Right atrium auricular region (tissue), 2 donors: ENCODE measurements around the gene HS3ST5. TPM values are rescaled to one million over a fixed set of nuclear protein-coding genes. Genes with fewer than 3 reads are reported as not detected.
"Not testable (repeated sequence)": the region's sequence is repeated elsewhere in the genome, so short reads cannot be mapped to it uniquely, and the experiment has no call there.

Experiments used
- DNase-seq: peaks from one replicate; pipeline ENCODE4 v3.0.0-alpha.2; 2019; ENCODE audit warnings: low spot score
- H3K27ac ChIP-seq, 2 donors: fragments of 200-600 bp; sonication (generic); 1 replicate in 1 of 2; 2 replicates in 1 of 2; pipeline ENCODE4 v1.5.1; 2016 to 2019
- H3K27me3 ChIP-seq, 2 donors: fragments of 200-600 bp; sonication (generic); one replicate each; pipeline versions ENCODE4 v1.5.1 to v1.6.0; 2017 to 2019
- H3K36me3 ChIP-seq: fragments of 200-600 bp; sonication (generic); one replicate; pipeline ENCODE4 v1.5.1; 2016
- H3K4me1 ChIP-seq, 2 donors: fragments of 200-600 bp; sonication (generic); one replicate each; pipeline versions ENCODE4 v1.5.1 to v1.6.0; 2017 to 2019
- H3K4me3 ChIP-seq, 2 donors: fragments of 200-600 bp; sonication (generic); 1 replicate in 1 of 2; 2 replicates in 1 of 2; pipeline ENCODE4 v1.5.1; 2017 to 2019; ENCODE audit warnings: mild to moderate bottlenecking in 1 of 2, moderate library complexity in 1 of 2
- H3K9me3 ChIP-seq, 2 donors: fragments of 200-600 bp; sonication (generic); one replicate each; pipeline ENCODE4 v1.5.1; 2019
- CTCF ChIP-seq, 2 donors: fragments of 200-600 bp; sonication (generic); IDR thresholded peaks; one replicate each; pipeline ENCODE4 v1.5.1; 2019; ENCODE audit warnings: antibody characterized with exemption in 2 of 2
- total RNA-seq, 2 donors: library from RNA; depleted of rRNA; stranded (reverse); fragments of >200 nt; gene quantifications; one replicate each; pipeline ENCODE4 v1.1.0, GENCODE V29; 2016

Gene HS3ST5
- total RNA-seq, 2 donors from 2014 or later, result not detected

DNA sequence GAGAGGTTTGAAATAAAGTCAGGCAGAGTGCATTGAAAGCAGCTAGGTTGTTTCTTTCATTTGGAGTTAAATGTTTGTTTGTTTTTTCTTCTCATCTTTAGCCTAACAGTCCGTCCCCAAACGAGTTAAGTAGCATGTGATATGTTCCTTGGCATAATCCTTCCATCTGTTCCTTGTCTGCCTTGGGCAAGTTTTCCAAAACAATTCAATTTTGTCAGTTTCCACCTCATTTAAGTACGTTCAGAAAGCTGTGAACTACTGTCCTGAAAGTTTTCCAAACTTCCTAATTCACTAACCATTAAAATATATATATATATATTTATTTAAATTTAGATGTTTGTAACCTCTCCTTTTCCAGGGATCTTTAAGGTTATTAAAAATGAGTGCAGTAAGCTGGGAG, 310.1 kb downstream of the HS3ST5 start:
- no peak for DNase-seq
- no peaks in the 10 kb centered on the region for H3K9me3 ChIP-seq
- H3K4me3 ChIP-seq, result no peak overlapping the region
- no peak overlapping the region for H3K27ac ChIP-seq
- H3K4me1 ChIP-seq, result no peaks in the 10 kb centered on the region
- no peaks in the 10 kb centered on the region for H3K27me3 ChIP-seq
- no peaks in the 10 kb centered on the region for H3K36me3 ChIP-seq
- no peak for TF ChIP-seq CTCF (IDR thresholded peaks at IDR 0.05)

GRCh38 chr6:114030767-114031166, 312.1 kb downstream of the HS3ST5 start:
- H3K36me3 ChIP-seq, result no peaks in the 10 kb centered on the region
- H3K9me3 ChIP-seq, result no peaks in the 10 kb centered on the region
- no peaks in the 10 kb centered on the region for H3K4me1 ChIP-seq
- H3K27ac ChIP-seq, result no peak overlapping the region
- DNase-seq, result no peak
- no peak overlapping the region for H3K4me3 ChIP-seq
- H3K27me3 ChIP-seq, result no peaks in the 10 kb centered on the region
- no peak for TF ChIP-seq CTCF (IDR thresholded peaks at IDR 0.05)

GRCh38 chr6:114024746-114025145, 318.1 kb downstream of the HS3ST5 start:
- Histone ChIP-seq H3K9me3 (no peaks in the 10 kb centered on the region), H3K27me3 (no peaks in the 10 kb centered on the region), H3K27ac (no peak overlapping the region), H3K36me3 (no peaks in the 10 kb centered on the region), H3K4me1 (no peaks in the 10 kb centered on the region), H3K4me3 (no peak overlapping the region)
- DNase-seq, result no peak
- no peak for TF ChIP-seq CTCF (IDR thresholded peaks at IDR 0.05)

- no peak for TF ChIP-seq CTCF (IDR thresholded peaks at IDR 0.05)
- no peaks in the 10 kb centered on the region for H3K36me3 ChIP-seq
- no peaks in the 10 kb centered on the region for H3K27me3 ChIP-seq
- no peak for DNase-seq
- no peaks in the 10 kb centered on the region for H3K9me3 ChIP-seq
- H3K4me3 ChIP-seq, result no peak overlapping the region
- no peaks in the 10 kb centered on the region for H3K4me1 ChIP-seq
- no peak overlapping the region for H3K27ac ChIP-seq
Observed at GRCh38 chr6:114020196-114020595, 322.6 kb downstream of the HS3ST5 start.

DNA sequence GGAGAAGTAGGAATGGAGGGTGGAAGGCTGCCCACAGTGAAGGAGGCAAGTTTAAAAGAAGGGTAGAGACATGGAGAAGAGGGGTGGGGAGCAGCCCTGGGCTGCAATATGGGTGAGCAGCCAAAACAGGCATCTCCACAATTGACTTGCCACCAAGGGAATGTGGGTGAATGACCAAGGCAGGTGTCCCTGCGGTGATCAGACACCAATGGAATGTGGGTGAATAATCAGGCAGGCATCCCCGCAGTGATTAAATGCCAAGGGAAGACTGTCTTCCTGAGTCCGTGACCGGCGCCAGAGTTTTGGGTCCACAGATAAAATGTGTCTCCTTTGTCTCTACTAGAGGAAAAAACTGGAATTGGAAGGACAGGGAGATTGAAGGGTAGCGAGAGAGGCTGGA, 325.7 kb downstream of the HS3ST5 start:
- H3K4me1 ChIP-seq, H3K27me3 ChIP-seq, H3K9me3 ChIP-seq, H3K27ac ChIP-seq, H3K36me3 ChIP-seq, DNase-seq, H3K4me3 ChIP-seq: not testable (repeated sequence)

GRCh38 chr6:114014106-114014505, 328.7 kb downstream of the HS3ST5 start:
- not testable (repeated sequence) for H3K4me3 ChIP-seq, H3K36me3 ChIP-seq, H3K27me3 ChIP-seq, H3K27ac ChIP-seq, DNase-seq, H3K9me3 ChIP-seq, H3K4me1 ChIP-seq

GRCh38 chr6:114011486-114011885, 331.3 kb downstream of the HS3ST5 start:
- DNase-seq, H3K27ac ChIP-seq, H3K27me3 ChIP-seq, H3K4me1 ChIP-seq, H3K36me3 ChIP-seq, H3K9me3 ChIP-seq, H3K4me3 ChIP-seq: not testable (repeated sequence)
